Kidney glomerular epithelial cell (primary cell): ENCODE measurements around the gene RRP8.

Experiments used
- DNase-seq: peaks from one replicate; lab custom pipeline; 2025; lab: John Stamatoyannopoulos, UW

Gene RRP8

DNA sequence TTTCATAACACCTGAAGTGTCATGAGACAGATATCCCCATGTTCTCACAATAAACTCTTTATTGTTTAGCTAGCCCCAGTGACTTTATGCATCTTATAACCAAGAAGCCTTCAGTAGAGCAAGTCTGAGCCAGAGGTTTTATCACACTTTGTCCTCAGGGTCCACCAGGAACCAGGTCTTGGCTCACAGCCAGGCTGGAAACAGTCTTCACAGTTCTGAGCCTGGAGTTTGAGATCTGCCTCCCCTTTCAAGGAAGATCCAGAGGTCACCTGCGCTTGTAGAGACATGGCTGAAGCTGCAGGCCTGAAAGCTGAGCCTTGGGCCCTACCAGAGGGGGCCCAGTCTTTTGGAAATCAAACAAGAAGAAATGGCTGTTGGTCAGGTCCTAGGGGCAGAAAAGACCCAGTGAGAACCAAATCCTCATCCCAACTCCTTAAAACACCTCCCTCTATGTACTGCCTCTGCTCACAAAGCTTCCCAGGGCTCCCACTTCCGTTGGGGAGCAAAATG lies 3.5 kb downstream of the RRP8 start:
- no peak for DNase-seq

DNA sequence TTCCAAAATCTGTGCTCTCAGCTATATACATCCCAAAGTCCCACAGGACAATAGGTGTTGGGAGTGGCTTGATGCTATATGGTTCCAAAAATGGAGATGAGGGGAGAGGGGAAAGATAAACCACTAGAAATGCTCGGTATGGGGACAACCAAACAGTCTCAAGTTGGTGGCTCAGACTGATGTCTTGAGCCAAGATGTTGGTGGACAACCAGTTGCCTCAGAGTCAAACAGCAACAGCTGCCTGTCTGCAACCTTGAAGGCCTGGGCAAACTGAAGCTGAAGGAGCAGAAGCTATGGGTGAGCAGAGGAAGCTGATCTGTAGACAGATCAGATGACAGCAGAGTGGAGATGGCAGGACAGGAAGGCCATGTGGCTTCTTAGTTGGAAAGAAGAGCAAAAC lies 4.0 kb downstream of the RRP8 start:
- no peak for DNase-seq

DNA sequence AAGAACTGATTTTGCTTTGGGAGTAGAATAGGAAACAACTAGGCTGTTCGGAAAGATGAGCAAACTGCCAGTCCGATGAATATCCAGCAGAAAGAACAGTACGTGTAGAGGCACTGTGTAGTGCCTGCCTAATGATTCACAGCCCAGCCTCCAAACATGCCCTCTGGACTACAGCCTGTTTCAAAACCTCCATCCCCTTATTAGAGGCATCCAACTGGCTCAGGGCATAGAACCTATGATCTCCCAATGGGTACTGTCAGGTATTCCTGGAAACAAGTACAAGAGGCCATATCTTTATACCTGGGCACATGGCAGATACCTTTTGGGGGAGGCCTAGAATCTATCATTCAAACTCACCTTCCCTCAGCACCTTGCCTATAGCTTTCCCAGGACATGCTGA lies 4.9 kb downstream of the RRP8 start:
- DNase-seq = no peak

DNA sequence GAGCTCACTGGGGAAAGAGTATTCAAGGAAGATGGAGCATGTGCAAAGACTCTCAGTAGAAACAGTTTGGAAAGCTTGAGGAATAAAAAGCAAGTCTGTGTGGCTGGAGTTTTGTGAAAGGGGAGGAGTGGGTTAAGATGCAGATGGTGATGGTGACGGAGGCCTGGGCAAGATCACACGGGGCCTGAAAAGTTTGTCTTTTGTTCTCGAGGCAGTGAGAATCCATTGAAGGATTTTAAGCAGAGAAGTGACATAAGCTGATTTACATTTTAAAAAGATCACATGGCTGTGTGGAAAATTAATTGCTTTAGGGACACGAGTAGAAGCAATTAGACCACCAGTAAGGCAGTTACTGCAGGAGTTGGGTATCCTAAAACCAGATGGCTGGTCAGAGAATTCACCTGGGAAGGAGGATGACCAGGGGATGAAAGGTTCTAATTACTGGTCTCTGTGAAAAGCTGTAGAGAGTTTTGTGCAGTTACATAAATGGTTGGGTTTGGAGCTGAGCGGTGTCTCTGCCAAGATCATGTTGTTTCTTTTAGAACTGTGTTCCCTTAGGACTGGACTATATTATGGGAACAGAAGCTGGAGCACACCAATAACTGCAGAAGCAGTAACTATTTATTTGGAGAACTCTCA lies 7.1 kb downstream of the RRP8 start:
- no peak for DNase-seq

DNA sequence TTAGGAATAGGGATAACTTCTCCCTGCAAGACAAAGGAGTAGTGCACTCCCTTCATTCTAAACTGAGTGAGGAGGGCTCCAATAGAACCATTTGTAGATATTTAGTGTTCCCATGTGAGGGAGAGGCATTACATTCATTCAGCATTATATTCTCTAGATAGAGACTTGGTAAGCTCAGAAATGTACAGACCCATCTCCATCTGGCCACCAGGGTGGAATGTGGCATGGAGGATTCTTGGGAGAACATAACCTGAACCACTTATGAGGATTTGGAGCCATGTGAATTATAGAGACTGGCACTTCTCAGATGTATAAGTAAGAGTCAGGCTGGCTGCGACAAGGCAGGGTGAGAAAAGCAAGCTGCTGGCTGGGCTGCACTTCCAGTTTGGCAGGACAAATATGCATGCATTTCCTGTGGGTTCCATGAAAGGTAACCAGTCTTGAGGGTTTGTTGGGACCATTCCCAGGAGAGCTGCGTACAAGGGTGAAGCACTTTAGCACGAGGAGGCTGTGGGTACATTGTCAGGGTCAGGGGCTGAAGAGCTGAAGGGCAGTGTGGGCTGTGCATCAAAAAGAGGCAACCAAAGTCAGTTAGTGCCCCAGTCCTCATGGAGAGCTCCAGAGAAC lies 9.2 kb downstream of the RRP8 start:
- no peak for DNase-seq

DNA sequence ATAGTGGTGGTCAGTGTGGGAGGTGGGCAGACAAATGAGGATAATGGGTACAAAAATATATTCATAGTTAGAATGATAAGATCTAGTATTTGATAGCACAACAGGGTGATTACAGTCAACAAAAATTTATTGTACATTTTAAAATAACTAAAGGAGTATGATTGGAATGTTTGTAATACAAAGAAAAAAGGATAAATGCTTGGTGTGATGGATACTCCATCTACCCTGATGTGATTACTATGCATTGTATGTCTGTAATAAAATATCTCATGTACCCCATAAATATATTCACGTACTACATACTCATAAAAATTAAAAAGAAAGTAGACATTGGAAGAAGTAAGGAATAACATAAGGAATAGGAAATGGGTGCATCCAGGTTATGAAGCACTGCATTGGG lies 15.4 kb downstream of the RRP8 start:
- DNase-seq = no peak

DNA sequence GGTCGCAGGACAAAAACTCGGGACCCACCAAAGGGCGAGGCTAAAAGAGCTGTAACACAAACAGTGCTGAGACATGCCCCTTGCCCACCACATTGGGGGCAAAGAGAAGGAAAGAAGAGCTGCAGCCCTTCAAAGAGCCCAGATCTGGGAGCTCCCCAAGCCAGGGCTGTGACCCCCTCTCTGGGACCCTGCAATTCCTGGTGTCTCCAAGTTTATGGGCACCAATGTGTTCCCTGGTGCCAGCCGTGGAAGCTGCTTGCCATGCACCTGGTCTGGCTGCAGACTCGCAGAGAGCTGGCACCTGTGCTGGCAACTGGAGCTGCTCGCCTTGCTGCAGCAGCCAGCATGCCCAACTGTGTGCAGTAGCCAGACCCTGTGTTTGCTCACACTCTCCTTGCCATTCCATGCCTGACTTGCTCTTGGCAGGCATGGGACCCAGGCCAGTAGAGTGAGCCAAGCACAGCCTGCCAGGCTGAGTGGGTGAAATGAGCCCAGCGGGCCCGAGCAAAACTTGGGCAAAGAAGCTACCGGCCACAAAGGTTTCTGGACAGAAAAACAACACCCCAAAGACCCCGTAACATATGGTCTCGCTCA lies 16.0 kb downstream of the RRP8 start:
- no peak for DNase-seq

DNA sequence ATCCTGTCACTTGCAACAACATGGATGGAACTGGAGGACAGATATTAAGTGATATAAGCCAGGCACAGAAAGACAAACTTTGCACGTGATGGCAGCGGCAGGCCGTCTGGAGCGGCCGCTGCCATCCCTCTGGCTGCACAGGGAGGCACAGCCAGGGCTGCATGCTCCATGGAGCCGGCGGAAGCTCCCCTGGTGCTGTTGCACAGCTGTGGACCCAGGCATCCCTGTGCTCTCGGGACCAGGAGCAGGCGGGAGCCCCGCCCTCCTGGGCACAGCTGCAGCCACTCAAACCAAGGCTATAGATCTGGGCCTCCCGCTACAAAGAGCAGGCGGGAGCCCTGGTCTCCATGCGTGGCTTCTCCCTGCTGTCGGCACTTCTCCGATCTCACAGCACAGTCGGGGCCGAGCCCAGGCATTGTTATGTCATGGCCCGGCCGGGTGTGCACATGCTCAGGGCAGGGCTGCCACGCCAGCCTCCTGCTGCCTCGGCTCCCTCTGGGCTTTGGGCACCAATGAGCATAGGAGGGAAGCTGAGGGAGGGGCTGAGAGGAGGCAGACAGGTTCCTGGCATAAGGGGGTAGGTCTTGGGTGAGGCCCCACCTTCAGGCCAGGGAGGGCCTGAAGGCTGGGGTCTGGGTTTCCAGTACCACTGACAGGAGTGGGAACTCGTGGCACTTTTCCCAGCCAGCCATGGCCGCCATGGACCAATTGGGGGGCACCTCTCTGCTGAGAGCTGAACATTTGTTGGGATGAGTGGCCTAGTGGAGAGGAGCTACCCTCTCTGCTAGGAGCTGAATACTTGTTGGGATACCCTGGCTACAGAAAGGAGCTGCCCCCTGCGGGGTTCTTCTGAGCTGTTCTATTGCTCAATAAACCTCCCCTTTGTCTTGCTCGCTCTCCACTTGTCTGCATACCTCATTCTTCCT lies 16.7 kb downstream of the RRP8 start:
- no peak for DNase-seq

DNA sequence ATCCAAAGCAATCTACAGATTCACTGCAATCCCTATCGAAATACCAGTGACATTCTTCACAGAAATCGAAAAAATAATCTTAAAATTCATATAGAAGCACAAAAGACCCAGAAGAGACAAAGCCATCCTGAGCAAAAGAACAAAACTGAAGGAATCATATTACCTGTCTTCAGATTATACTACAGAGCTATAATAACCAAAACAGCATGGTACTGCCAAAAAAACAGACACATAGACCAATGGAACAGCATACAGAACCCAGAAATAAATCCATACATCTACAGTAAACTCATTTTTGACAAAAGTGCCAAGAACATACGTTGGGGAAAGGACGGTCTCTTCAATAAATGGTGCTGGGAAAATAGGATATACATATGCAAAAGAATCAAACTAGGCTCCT lies 18.9 kb downstream of the RRP8 start:
- DNase-seq = no peak

DNA sequence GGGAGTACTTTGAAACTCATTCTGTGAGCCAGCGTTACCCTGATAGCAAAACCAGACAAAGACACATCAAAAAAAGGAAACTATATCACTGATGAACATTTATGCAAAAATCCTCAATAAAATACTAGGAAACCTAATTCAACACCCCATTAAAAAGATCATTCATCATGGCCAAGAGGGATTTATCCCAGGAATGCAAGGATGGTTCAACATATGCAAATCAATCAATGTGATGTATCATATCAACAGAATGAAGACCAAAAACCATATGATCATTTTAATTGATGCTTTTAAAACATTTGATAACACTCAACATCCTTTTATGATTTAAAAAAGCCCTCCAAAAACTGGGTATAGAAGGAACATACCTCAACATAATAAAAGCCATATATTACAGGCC lies 19.8 kb downstream of the RRP8 start:
- no peak for DNase-seq

DNA sequence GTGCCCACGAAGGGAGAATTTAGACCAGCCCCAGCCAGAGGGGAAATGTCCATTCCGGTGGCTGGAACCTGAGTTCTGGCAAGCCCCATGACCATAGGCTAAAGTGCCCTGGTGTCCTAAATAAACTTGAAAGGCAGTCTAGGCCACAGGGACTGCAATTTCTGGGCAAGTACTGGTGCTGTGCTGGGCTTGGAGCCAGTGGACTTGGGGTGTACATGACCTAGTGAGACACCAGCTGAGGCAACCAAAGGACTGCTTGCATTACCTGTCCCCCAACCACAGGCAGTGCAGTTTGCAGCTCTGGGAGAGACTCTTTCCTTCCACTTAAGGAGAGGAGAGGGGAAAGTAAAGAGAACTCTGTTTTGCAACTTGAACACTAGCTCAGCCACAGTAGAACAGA lies 23.7 kb downstream of the RRP8 start:
- no peak for DNase-seq

DNA sequence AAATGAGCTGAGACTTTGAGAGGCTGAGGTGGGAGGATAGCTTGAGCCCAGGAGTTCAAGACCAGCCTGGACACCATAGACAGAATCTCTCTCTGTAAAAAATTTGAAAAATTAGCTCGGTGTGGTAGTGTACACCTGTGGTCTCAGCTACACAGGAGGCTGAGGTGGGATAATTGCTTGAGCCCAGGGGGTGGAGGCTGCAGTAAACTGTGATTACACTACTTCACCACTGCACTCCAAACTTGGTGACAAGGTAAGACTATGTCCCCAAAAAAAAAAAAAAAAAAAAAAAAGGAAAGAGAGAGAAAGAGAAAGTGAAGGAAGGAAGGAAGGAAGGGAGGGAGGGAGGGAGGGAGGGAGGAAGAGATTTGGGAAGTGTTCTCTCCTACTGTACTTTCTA lies 25.3 kb downstream of the RRP8 start:
- DNase-seq = no peak

DNA sequence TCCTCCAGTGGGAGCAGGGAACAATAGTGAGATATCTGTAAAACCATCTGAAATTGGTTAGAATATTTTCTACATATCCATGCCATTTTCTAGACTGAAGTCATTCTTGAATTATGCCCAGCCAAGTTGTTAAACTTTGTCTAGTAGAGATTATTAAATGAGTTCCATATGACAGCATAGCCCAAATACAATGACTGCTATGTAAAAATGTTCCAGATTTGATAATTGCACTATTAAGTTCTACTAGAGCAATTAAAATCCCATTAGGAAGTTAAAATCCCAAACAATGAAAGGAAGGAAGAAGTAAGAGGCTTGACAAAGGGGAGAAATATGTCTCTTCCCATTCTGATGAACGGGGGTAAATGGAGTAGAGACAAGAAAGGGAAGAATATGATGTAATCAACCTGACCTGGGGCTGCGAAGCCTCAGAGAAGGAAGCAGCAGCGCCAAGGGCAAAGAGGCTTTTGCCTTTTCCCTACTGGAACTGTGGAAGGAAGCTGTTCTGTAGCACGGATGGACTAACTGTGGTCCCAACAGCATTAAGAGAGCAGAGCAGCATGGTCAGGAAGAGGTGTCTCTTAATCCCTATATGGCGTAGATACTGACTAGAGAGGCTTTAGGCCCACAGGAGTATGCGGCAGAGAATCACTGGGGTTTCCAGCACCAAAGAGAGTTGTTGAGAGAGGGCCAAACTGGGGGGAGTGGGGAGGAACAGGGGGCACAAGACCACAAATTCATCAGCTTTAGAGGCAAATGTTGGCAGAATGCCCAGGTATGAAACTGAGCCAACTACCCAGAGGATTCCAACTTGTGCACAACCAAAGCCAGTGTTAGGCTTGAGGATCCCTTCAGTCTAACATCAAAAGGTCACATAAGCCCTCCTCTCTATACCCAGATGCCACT lies 26.7 kb downstream of the RRP8 start:
- no peak for DNase-seq

DNA sequence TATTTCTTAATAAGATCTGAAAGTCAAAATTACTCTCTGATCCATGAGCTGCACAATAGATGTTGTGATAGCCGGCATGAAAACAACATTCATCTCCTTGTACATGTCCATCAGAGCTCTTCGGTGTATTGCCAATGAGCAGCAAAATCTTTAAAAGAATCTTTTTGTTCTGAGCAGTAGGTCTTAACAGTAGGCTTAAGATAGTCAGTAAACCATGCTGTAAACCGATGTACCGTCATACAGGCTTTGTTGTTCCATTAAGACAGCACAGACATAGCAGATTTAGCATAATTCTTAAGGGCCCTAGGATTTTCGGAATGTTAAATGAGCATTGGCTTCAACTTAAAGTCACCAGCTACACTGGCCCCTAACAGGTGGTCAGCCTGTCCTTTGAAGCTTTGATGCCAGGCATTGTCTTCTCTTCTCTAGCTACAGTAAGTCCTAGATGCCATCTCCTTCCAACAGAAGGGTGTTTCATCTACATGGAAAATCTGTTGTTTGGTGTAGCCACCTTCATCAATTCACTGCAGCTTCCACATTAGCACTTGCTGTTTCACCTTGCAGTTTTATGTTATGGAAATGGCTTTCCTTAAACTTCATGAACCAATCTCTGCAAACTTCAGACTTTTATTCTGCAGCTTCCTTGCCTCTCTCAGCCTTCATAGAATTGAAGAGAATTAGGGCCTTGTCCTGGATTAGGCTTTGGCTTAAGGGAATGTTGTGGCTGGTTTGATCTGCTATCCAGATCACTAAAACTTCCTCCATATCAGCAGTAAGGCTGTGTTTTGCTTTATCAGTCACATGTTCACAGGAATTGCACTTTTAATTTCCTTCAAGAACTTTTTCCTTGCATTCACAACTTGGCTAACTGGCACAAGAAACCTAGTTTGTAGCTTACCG lies 28.4 kb downstream of the RRP8 start:
- no peak for DNase-seq

DNA sequence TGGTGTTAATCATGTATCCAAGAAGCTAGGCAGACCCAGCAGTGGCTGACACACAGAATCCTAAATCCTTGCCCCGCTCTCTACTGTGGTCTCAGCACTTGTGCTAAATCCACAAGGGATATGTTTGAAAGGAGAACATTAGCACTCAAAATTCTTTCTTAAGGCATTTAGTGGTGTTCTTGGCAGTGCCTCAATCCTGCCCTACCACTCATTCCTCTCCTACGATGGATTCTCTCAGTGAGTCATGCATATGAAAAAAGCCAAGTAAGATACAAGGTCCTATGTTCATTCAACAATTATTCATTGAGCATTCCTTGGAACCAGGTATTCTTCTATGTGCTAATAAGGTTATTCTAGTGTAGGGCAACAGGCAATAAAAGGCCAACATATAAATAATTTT lies 31.2 kb downstream of the RRP8 start:
- peak; percentile 12 for DNase-seq

DNA sequence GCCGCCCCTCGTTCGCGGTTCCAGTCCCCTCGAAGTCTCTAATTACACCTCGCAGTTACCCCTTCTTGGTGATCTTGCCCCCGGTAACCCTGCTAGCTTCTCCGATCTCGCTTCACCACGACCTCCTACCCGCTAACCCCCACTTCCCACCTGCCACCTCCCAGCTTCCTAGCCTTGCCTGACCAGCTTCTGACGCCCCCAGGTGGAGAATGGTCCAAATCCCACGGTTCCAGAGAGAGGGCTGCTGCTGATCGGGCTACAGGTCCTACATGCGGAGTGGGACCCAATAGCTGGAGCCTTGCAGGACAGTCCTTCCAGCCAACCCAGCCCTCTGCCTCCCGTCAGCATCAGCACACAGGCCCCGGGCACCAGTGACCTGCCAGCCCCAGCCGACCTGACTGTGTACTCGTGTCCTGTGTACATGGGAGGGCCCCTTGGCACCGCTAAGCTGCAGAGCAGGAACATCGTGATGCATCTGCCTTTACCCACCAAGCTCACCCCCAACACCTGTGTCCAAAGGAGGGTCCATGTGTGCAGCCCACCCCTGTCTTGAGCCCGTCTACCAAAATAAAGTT lies 31.9 kb downstream of the RRP8 start:
- DNase-seq = no peak

DNA sequence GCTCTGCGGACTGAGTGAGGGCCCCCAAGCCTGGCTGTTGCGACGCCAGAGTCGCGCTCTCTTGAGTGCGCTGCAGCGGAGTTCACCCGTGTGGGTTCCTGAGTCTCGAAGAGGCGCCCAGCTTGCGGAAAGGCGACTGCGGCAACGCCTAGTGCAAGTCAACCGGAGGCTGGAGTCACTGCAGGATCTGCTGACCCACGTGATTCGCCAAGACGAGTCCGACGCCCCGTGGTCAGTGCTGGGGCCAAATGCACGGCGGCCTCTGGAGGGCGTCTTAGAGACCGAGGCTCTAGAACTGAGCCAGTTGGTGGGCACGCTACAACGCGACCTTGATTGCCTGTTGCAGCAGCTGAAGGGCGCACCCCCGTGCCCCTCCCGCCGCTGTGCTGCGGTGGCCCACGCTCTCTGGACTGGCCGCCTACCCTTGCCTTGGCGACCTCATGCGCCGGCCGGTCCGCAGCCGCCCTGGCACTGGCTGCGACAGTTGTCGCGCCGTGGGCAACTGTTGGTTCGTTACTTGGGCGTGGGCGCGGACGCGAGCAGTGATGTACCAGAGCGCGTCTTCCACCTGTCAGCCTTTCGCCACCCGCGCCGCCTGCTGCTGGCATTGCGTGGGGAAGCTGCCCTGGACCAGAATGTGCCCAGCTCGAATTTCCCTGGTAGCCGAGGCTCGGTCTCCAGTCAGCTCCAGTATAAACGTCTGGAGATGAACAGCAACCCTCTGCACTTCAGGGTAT lies 32.6 kb downstream of the RRP8 start:
- DNase-seq = no peak

DNA sequence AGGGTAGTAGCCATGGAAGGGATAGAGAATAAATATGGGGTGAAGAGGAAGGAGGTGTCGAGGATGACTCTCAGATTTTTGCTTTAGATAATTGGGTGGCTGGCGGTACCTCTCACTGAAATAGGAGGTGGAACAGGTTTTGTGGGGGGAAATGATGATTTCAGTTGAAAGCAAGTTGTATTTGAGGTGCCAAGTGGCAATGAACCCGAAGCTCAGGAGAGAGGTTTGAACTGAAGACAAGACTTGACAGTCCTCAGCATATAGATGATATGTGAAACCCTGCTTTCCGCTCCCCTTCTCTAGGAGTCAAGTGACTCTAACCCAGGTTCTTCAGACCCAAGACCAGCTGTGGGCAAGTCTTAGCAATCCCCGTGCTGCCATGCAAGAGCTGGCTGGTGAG lies 33.7 kb downstream of the RRP8 start:
- DNase-seq = no peak

DNA sequence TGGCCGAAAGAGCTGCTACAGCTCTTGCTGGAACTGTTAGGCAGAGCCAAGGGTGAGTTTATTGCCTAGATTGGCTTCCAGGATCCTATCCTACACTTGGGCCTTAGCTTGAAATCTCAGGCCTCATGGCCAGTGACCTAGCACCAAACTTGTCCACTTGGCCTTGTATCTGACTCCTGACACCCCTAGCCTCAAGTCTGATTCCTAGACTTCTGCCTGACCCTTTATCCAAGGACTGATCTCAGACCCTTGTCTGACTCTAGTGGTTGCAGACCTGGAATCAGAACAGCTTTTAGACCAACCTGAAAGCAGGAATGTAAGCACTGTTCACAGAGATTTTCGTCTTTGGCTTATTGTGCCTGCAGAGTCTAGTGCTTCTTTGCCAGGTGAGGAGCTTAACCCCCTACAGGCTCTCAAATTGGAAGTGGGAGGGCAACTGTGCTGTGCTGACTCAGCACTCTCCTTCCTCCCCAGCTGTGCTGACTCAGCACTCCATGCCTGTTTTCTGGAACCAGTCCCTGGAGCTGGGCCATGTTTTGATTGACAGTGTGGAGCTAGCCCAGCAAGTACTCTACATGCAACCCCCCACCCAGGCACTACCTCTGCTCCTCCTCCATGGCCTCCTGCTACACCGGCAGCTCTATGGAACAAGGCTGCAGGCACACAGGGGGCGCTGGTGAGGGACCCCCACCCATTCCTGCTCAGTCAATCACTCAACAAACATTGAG lies 35.1 kb downstream of the RRP8 start:
- peak; percentile 42 for DNase-seq
